Esophagus mucosa (tissue), 1 donor: ENCODE measurements around the gene TNIP2. TPM values are rescaled to one million over a fixed set of nuclear protein-coding genes. Genes with fewer than 3 reads are reported as not detected.
"Not testable (repeated sequence)": the region's sequence is repeated elsewhere in the genome, so short reads cannot be mapped to it uniquely, and the experiment has no call there.

ENCODE experiments used
- ATAC-seq: fragments of 200-7000 bp; cut with Tn5 transposase; one replicate; pipeline ENCODE4 v1.9.1; 2020
- total RNA-seq: library from RNA; stranded (reverse); gene quantifications from one replicate; pipeline ENCODE4 v1.2.4, GENCODE V29; 2023
- donor health status: DM: yes; HTN: yes; CAD: no.

The TNIP2 gene
- total RNA-seq, 1 donor from 2014 or later, result 25.1 TPM

DNA sequence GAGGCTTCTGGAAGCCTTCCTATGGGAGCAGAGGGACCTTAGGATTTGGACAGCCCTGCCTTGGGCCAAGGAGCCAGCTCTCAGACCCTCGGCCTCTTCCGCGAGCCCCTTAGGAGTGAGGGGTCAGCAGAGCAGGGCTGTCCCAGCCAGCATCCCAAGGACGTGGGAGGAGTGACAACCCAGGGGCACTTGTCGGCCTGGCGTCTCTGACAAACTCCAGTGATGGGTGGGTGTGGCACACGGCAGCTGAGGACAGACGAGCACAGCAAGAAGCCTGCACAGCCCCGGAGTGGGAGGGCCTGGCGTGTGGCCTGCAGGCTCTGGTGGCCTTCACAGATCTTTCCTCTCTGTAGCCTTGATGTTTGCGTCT, 11.6 kb upstream of the TNIP2 start:
- no peak for ATAC-seq

- ATAC-seq, result no peak
These were observed 11.0 kb upstream of the TNIP2 start for GRCh38 chr4:2767046-2767704.

DNA sequence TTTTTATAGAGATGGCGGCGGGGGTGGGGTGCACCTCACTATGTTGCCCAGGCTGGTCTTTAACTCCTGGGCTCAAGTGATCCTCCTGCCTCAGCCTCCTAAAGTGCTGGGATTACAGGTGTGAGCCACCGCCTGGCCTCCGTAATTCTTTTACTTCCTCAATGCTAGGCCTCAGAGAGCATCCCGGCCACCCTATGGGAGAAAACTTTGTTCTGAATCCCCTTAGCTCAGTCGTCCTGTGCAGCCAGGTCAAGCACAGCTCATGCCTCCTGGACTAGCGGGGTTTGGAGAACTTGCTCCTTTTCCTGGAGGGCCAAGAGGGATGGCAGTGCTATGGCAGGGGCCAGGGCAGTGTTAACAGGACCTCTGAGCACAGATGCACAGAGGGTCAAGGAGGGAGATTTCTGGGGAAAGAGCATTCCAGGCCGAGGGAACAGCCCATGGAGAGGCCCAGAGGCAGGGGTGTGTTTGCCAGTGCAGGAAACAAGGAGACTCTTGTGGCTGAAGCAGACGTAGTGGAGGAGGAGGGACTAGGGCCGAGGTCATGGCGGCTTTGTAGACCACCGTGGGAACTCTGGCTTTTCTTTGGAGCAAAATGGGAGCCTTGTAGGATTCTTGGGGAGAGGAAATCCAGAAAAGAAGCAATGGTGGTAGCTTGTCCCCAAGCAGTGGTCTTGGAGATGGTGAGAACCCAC, 9.8 kb upstream of the TNIP2 start:
- ATAC-seq, result no peak

DNA sequence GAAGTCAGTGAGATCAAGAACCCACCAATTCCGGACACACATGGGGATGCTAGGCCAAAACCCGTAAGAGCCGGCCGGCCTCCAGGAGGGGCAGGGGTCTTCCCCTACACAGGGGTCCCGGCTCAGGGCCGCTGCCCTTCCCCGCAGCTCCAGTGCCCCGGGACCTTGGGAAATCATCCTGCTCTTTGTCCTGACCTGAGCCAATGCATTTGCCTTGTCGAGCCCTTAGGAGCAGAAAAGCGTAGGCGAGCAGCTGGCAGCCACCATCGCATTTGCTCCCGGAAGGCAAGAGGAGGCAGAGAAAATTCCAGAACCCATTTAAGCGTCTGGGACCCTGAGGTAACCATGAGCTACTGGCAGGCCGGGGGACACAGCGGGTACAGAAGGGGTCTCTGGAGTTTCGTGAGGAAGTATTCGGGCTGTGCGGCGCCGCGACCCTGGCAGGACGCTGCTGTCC, 7.4 kb upstream of the TNIP2 start:
- ATAC-seq, result peak; percentile 13

DNA sequence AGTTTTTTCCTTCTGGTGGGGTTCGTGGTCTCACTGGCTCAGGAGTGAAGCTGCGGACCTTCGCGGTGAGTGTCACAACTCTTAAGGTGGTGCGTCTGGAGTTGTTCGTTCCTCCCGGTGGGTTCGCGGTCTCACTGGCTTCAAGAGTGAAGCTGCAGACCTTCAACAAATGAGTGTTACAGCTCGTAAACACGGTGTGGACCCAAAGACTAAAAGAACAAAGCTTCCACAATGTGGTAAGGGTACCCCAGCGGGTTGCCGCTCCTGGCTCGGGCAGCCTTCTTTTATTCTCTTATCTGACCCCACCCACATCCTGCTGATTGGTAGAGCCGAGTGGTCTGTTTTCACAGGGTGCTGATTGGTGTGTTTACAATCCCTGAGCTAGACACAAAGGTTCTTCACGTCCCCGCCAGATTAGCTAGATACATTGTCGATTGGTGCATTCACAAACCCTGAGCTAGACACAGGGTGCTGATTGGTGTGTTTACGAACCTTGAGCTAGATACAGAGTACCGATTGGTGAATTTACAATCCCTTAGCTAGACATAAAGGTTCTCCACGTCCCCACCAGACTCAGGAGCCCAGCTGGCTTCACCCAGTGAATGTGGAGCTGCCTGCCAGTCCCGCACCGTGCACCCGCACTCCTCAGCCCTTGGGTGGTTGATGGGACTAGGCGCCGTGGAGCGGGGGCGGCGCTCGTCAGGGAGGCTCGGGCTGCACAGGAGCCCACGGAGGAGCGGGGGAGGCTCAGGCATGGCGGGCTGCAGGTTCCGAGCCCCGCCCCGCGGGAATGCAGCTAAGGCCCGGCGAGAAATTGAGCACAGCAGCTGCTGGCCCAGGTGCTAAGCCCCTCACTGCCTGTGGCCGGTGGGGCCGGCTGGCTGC, 6.6 kb upstream of the TNIP2 start:
- ATAC-seq, result not testable (repeated sequence)

DNA sequence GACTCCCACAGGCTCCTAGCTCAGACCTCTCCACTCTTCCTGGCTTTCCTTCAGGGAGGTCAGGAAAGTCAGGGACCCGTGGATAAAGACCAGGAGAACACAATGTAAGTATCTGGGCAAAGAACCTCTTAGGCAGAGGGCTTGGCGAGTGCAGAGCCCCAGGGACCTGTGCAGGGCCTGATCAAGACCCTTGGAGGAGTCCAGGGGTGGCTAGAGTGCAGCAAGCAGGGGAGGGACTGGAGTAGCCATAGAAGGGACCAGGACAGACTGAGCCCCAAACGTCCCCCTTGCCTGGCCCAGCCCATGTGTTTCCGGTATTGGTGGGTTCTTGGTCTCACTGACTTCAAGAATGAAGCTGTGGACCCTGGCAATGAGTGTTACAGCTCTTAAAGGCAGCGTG, 5.9 kb upstream of the TNIP2 start:
- no peak for ATAC-seq

GRCh38 chr4:2761035-2761923, 5.1 kb upstream of the TNIP2 start:
- peak; percentile 33 for ATAC-seq

DNA sequence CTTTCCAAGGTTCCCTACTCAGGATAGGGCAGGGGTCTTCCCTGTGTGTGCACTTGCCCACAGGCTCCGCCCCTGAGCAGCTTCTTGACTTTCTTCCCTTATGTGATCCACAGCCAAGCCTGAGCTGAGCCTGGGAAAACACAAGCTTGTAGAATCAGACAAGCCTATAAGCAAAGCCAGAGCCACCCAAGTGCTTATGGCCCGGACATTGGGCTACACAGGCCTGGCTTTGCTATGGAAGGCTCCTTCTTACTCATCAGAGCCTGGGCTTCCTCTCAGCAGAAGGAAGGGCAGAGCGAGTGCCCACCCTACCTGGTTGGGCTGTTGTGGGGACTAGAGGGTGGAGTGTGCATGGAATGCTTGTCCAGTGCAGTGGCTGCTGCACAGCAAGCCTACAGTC, 1.3 kb upstream of the TNIP2 start:
- no peak for ATAC-seq

DNA sequence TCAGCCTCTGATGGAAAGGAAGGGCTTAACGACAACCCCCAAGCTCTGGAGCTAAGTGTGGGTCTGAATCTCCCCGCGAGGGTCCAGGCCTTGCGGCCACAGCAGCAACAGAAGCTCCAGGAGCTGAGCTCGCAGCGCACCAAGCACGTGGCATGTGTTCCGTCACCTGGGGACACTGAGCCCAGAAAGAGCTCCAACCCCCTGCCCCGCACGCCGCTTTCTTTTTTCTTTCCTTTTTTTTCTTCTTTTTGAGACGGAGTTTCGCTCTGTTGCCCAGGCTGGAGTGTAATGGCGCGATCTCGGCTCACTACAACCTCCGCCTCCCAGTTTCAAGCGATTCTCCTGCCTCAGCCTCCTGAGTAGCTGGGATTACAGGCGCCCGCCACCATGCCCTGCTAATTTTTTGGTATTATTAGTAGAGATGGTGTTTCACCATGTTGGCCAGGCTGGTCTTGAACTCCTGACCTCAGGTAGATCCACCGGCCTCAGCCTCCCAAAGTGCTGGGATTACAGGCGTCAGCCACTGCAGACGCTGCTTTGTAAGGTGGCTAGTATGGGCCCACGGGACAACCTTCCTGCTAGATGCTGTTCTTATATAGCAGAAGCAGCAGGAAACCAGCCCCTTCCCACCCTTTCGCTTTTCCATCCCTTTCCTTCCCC, 685 bp upstream of the TNIP2 start:
- ATAC-seq, result no peak

DNA sequence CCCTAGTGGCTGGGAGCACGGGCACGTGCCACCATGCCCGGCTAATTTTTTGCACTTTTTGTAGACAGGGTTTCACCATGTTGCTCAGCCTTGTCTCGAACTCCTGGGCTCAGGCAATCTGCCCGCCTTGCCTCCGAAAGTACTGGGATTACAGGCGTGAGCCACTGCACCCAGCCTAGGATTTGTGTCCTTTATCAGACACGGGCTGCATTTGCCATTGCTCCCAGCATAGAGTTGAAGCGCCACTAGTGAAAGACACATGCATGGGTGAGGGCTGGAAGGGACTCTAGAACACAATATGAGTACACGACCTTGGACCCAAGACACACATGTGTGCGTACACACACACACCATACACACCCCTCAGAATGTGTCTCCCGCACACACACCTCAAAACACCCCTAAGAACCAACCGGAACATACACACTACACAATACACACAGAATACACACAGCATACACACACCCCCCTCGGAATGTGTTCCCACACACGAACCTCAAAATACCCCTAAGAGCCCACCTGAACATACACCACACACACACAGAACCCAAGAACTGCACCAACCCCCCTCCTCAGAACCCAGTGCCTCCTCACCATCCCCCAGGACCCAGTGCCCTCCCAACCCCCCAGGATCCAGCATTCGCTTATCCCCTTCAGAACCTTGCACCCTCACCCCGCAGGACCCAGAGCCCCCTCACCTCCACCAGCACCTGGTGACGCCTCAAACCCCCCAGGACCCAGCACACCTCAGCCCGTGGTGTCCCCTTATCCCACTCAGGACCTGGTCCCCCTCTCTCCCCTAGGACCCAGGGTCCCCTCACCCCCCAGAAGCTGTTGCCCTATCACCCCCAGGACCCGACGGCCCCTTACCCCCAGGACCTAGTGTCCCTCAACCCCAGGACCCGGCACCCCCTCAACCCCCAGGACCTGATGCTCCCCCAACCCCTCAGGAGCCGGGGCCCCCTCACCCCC, 1.0 kb downstream of the TNIP2 start:
- peak; percentile 4 for ATAC-seq

DNA sequence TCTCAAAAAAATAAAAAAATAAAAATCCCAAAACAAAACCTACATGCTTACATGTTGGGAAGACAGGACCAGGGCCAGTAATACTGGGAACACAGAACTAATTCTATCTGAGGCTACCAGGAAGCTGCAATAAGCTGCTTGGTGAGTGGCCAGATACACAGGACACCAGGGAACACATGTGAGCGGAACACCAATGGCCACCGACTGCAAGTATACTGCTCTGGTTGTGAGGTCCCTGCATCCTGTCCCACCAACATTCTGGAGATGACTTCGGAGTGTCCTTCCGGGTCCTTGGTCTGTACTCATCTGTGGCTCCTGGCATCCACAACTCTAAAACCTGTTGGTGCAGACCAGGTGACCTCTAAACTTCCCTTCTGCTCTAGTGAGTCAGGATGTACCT, 2.7 kb downstream of the TNIP2 start:
- peak; percentile 5 for ATAC-seq

GRCh38 chr4:2750719-2751605, 5.2 kb downstream of the TNIP2 start:
- no peak for ATAC-seq

DNA sequence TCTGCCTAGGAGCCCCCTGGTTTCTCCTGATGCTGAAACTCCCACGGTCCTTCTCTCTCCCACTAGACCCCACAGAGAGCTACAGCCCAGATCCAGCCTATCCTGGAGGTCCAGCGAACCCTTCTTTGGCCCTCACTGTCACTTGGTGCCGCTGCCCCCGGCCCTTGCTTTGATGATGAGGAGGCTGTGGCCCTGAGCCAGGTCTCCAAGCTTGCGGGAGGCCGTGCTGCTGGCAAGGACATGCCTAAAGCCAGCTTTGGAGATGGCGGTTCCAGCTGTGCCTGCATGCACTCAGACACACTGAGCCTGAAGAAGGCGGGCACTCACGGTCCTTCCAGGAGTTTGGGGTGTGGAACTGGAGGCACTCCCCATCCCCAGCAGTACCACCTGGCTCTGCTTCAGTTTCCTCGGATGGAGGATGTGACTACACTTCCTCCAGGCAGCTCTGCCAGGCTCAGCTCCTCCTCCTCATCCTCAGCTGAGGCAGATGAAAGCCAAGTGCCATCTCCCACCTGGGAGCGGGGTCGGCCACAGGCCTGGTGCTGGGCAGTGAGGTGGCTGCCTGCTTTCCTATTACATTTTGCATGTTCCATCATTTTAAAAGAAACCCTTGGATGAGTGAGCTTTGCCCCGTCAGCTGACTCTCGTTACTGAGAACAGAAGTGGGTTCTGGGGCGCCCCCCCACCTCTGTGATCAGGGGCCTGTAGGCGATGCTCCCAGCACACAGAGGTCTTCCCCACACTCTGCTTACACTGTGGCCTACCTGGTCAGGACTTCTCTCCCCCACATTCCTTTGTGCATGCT, 9.0 kb downstream of the TNIP2 start:
- peak; percentile 5 for ATAC-seq

DNA sequence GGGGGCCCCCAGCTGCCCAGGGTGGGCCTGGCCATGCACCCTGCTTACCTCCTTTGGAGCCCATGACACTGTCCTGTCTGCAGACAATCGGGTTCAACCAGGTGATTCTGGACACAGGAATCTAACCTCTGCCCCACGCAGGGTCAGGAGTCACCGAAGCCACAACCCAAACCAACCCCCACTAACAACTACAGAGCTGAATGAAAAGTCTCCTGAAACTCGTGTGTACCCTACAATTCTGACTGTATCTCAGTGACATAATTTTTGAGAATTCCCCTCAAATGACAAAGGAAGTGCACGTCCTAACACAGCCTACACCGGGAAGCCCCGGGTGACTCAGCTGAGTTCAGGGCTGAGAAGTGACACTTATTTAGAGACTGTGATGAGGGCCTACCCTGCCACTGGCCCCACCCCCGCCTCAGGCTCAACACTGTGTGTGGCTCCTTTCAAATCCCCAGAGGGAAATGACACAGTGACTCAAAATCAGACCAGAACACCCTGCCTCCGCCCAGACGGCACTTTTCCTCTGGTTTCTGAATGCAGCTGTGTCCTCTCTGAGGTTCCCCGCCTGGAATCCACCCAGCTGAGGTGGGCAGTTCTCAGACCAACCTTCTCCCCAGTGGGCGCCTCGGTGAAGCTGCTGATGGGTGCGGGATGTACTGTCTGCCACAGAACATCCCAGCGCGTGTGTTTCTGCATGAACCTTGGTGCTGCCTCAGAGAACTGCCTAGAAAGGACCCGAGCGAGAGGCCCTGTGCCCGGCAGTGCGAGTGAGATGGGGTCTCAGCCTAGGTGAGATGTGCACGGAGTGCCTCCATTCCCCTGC, 9.9 kb downstream of the TNIP2 start:
- ATAC-seq, result peak; percentile 93

- no peak for ATAC-seq
These were observed 10.6 kb downstream of the TNIP2 start for GRCh38 chr4:2745516-2745915.

- ATAC-seq, result no peak
These were observed 11.4 kb downstream of the TNIP2 start for GRCh38 chr4:2744576-2745270.
